CD4-positive, alpha-beta T cell (primary cell): ENCODE results near the gene NEURL1. TPM values are rescaled to one million over a fixed set of nuclear protein-coding genes. Genes with fewer than 3 reads are reported as not detected.

Experiments
- ATAC-seq: fragments of 200-7000 bp; cut with Tn5 transposase; one replicate; pipeline ENCODE4 v1.10.0; 2022; ENCODE audit warnings: mild to moderate bottlenecking; ENCODE audit not compliant: poor library complexity
- CTCF ChIA-PET: fragments of 350-600 bp; sonication (Branson Sonifier 250); formaldehyde crosslinking; loops from one replicate; lab custom pipeline; 2021; ENCODE audit warnings: antibody characterized with exemption, inconsistent platforms; lab: Charles Lee
- POLR2A ChIA-PET: fragments of 350-600 bp; sonication (Branson Sonifier 250); formaldehyde crosslinking; loops from one replicate; lab custom pipeline; 2021; ENCODE audit warnings: antibody characterized with exemption, inconsistent platforms; lab: Charles Lee
- DNase-seq, 14 experiments: peaks; one replicate each; pipeline ENCODE4 v3.0.0-alpha.2; 2013 to 2020; ENCODE audit warnings: mixed read lengths in 2 of 14
- H3K27ac ChIP-seq, 2 donors: one replicate each; pipeline versions ENCODE4 v1.5.1 to v1.7.0; 2013; ENCODE audit warnings: low read length in 2 of 2, low read depth in 1 of 2, mild to moderate bottlenecking in 1 of 2
- H3K27me3 ChIP-seq, 2 experiments: 1 replicate in 1 of 2; 2 replicates in 1 of 2; pipeline versions ENCODE4 v1.6.1 to v1.7.0; 2013; ENCODE audit warnings: low read length in 2 of 2, control low read depth in 1 of 2, mild to moderate bottlenecking in 1 of 2, moderate library complexity in 1 of 2; ENCODE audit not compliant: insufficient read depth in 2 of 2, control insufficient read depth in 1 of 2
- H3K36me3 ChIP-seq: one replicate; pipeline ENCODE4 v1.6.1; 2013; ENCODE audit warnings: low read length, control low read depth; ENCODE audit not compliant: insufficient read depth
- H3K4me1 ChIP-seq: one replicate; pipeline ENCODE4 v1.6.1; 2013; ENCODE audit warnings: low read length, control low read depth; ENCODE audit not compliant: insufficient read depth
- H3K4me3 ChIP-seq: one replicate; pipeline ENCODE4 v1.5.1; 2013; ENCODE audit warnings: mild to moderate bottlenecking, low read length, moderate library complexity
- H3K9me3 ChIP-seq, 2 experiments: 1 replicate in 1 of 2; 2 replicates in 1 of 2; pipeline versions ENCODE4 v1.6.1 to v1.7.0; 2013; ENCODE audit warnings: low read length in 2 of 2, mild to moderate bottlenecking in 2 of 2, control low read depth in 1 of 2, moderate library complexity in 1 of 2; ENCODE audit not compliant: control insufficient read depth in 1 of 2, insufficient read depth in 1 of 2
- H3K27ac Mint-ChIP-seq: one replicate; pipeline ENCODE4 v1.8.0; 2020; ENCODE audit warnings: mixed read lengths
- H3K27me3 Mint-ChIP-seq: one replicate; pipeline ENCODE4 v1.8.0; 2021; ENCODE audit warnings: mixed read lengths
- H3K36me3 Mint-ChIP-seq: one replicate; pipeline ENCODE4 v1.8.0; 2021; ENCODE audit warnings: low read depth, mixed read lengths
- H3K4me1 Mint-ChIP-seq: one replicate; pipeline ENCODE4 v1.8.0; 2021; ENCODE audit warnings: low read depth, mixed read lengths
- H3K4me3 Mint-ChIP-seq: one replicate; pipeline ENCODE4 v1.8.0; 2020; ENCODE audit warnings: mild to moderate bottlenecking, mixed read lengths
- H3K9me3 Mint-ChIP-seq: one replicate; pipeline ENCODE4 v1.8.0; 2020; ENCODE audit warnings: mixed read lengths
- CTCF ChIP-seq: fragments of 200-600 bp; IDR thresholded peaks from one replicate; pipeline ENCODE4 v1.8.0; 2022; ENCODE audit warnings: antibody characterized with exemption, mild to moderate bottlenecking
- intact Hi-C, 2 experiments: fragments of 100-400 bp; cut with DNase I in 1 of 2; cut with micrococcal nuclease in 1 of 2; formaldehyde crosslinking; loops; one replicate each; pipeline versions ENCODE4 v1.15.1 to v1.9.0; 2023 to 2025; cut with DNase I, micrococcal nuclease
- total RNA-seq, 174 experiments: library from RNA in 2 of 174; stranded (reverse) in 2 of 174; gene quantifications; one replicate each; pipeline ENCODE4 v1.2.3 and lab custom pipeline; 2021 to 2026

The NEURL1 gene
- total RNA-seq, 2 experiments from 2014 or later = 0.85 to 1.1 TPM

- no peaks in the 10 kb centered on the region for H3K36me3 Mint-ChIP-seq
- no peak overlapping the region for H3K4me3 Mint-ChIP-seq
- no peaks in the 10 kb centered on the region for H3K27me3 ChIP-seq
- no peak overlapping the region for H3K27ac Mint-ChIP-seq
- ChIA-PET POLR2A (no interaction called here), CTCF (interaction anchor here (1.3 to 1.6 kb wide), 2 partner anchors 22 to 59 kb away, joined by 3 to 4 read pairs; no protein-coding TSS in a partner anchor)
- intact Hi-C loops = no loop called here
- H3K9me3 Mint-ChIP-seq = no peaks in the 10 kb centered on the region
- no peaks in the 10 kb centered on the region for H3K36me3 ChIP-seq
- H3K27ac ChIP-seq = no peak overlapping the region
- peaks cover 20% of the 10 kb centered on the region for H3K4me1 Mint-ChIP-seq
- ATAC-seq = no peak
- TF ChIP-seq CTCF = no peak
- H3K9me3 ChIP-seq = no peaks in the 10 kb centered on the region
- H3K4me1 ChIP-seq = peaks cover 44% of the 10 kb centered on the region
- H3K27me3 Mint-ChIP-seq = no peaks in the 10 kb centered on the region
- H3K4me3 ChIP-seq = no peak overlapping the region
- DNase-seq = no peak
Measured at GRCh38 chr10:103475437-103475836, 18.1 kb upstream of the NEURL1 start.

DNA sequence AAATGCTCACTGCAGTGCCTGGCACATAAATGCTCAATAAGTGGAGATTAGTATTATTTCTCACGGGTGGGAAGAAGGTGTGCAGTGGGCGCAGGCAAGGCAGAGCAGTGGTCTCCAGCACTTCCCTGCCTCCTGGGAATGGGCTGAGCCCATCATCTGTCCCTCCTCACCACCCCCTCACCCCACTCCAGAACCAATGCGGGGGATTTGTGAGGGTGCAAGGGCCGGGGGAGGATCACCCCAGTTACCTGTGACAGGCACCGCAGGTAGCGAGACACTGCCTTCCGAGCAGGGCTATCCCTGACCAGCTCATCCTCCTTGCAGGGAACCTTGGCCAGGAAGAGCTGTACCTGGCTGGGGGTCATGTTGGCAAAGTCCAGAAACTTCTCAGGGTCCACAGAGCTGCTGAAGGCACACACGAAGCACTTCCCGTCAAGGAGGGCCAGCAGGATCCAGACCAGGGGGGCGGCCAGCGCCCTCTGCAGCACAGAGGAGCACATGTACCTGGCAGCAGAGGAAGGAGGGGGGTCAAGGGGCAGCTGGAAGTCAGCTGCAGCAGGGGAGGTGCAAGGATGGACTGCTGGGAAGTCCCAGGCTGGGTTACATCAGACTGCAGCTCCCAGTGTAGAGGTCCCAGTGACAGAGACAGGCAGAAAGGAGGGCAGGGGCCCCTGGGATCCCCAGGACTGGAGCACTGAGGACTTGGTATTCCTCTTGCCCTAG lies 17.3 kb upstream of the NEURL1 start:
- H3K27ac Mint-ChIP-seq = no peak overlapping the region
- Histone ChIP-seq H3K4me3 (no peak overlapping the region), H3K36me3 (no peaks in the 10 kb centered on the region), H3K27ac (no peak overlapping the region), H3K9me3 (no peaks in the 10 kb centered on the region), H3K27me3 (no peaks in the 10 kb centered on the region), H3K4me1 (peaks cover 36% of the 10 kb centered on the region)
- H3K4me3 Mint-ChIP-seq = no peak overlapping the region
- ATAC-seq = no peak
- DNase-seq = peak in 2 of 14 experiments; percentile 32 to 53
- no peaks in the 10 kb centered on the region for H3K9me3 Mint-ChIP-seq
- ChIA-PET CTCF (interaction anchor here (1.1 to 1.6 kb wide), 4 partner anchors 22 to 60 kb away, joined by 3 to 6 read pairs (median 4); no protein-coding TSS in a partner anchor), POLR2A (no interaction called here)
- no peaks in the 10 kb centered on the region for H3K36me3 Mint-ChIP-seq
- H3K27me3 Mint-ChIP-seq = no peaks in the 10 kb centered on the region
- intact Hi-C loops = no loop called here
- peaks cover 12% of the 10 kb centered on the region for H3K4me1 Mint-ChIP-seq
- TF ChIP-seq CTCF = no peak

DNA sequence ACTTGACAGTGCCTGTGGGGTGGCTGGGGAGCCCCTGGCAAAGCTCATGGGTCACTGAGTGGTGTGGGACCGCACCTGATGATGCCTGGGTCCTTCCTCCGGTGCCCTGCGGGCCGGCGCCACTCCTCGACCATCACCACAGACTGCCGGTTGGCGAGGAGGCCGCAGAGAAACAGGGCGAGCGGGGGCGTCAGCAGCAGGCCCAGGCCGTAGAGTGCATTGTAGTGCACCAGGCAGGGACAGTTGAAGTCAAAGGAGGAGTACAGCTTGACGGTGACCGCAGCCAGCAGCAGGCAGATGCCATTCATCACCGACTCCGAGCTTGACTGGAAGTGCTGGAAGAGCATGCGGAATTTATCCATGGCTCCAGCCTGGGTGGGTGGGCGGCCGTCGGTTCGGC lies 14.8 kb upstream of the NEURL1 start:
- H3K9me3 ChIP-seq = no peaks in the 10 kb centered on the region
- Mint-ChIP-seq H3K27me3 (no peaks in the 10 kb centered on the region), H3K36me3 (no peaks in the 10 kb centered on the region), H3K4me1 (peaks cover 5% of the 10 kb centered on the region), H3K9me3 (no peaks in the 10 kb centered on the region), H3K4me3 (no peak overlapping the region), H3K27ac (no peak overlapping the region)
- H3K36me3 ChIP-seq = no peaks in the 10 kb centered on the region
- ATAC-seq (no peak), DNase-seq (no peak)
- H3K4me1 ChIP-seq = peaks cover 16% of the 10 kb centered on the region
- H3K4me3 ChIP-seq = no peak overlapping the region
- no peak for TF ChIP-seq CTCF
- ChIA-PET CTCF (no interaction called here), POLR2A (no interaction called here)
- H3K27ac ChIP-seq = no peak overlapping the region
- intact Hi-C loops = loop anchor here in 1 of 2 experiments (2.0 kb wide), 1 partner anchor 22 kb away; no protein-coding TSS in a partner anchor
- no peaks in the 10 kb centered on the region for H3K27me3 ChIP-seq
